Cardiac muscle cell (in vitro differentiated cells and primary cell): Measurements from ENCODE around the gene HSPB1. TPM values are rescaled to one million over a fixed set of nuclear protein-coding genes. Genes with fewer than 3 reads are reported as not detected.
A peak's percentile ranks its signal among the peaks of the same experiment; 100 is the strongest.

Experiments
- DNase-seq, 2 donors: peaks; one replicate each; pipeline versions ENCODE4 v3.0.0 to v3.0.0-alpha.2; 2010 to 2017; ENCODE audit warnings: low read depth in 1 of 2, low spot score in 1 of 2
- H3K27ac ChIP-seq: fragments of 200-600 bp; sonication (generic); 2 replicates; pipeline ENCODE4 v1.5.1; 2016
- H3K27me3 ChIP-seq: fragments of 200-600 bp; sonication (generic); 2 replicates; pipeline ENCODE4 v1.6.0; 2016; ENCODE audit warnings: control low read depth
- H3K36me3 ChIP-seq: fragments of 200-600 bp; sonication (generic); 2 replicates; pipeline ENCODE4 v1.5.1; 2016; ENCODE audit warnings: control low read depth
- H3K4me1 ChIP-seq: fragments of 200-600 bp; sonication (generic); 2 replicates; pipeline ENCODE4 v1.8.1; 2017; ENCODE audit warnings: low read depth, mild to moderate bottlenecking, mixed run types
- H3K4me3 ChIP-seq: fragments of 200-600 bp; sonication (generic); 2 replicates; pipeline ENCODE4 v1.5.1; 2016; ENCODE audit warnings: mild to moderate bottlenecking
- H3K9me3 ChIP-seq: fragments of 200-600 bp; sonication (generic); 2 replicates; pipeline ENCODE4 v1.5.1; 2017; ENCODE audit warnings: low read depth, mild to moderate bottlenecking, control low read depth
- polyA plus RNA-seq: library from polyadenylated mRNA; unstranded; fragments of >200 nt; fragmentation: Nextera tagmentation; extraction: Ambion mirVana; gene quantifications from 2 replicates; pipeline ENCODE4 v1.2.1, GENCODE V29; 2016
- total RNA-seq: library from RNA; depleted of rRNA; stranded (reverse); fragments of >200 nt; gene quantifications from 2 replicates; pipeline ENCODE4 v1.2.3, GENCODE V29; 2016
- TF ChIP-seq, protein P1 (sequence below): IDR thresholded peaks from 2 replicates; pipeline ENCODE4 v1.5.1; 2012; ENCODE audit warnings: low read depth, mild to moderate bottlenecking, low read length

Gene HSPB1
- total and polyA plus RNA-seq, 2 experiments from 2014 or later = 1,267 to 3,793 TPM

DNA sequence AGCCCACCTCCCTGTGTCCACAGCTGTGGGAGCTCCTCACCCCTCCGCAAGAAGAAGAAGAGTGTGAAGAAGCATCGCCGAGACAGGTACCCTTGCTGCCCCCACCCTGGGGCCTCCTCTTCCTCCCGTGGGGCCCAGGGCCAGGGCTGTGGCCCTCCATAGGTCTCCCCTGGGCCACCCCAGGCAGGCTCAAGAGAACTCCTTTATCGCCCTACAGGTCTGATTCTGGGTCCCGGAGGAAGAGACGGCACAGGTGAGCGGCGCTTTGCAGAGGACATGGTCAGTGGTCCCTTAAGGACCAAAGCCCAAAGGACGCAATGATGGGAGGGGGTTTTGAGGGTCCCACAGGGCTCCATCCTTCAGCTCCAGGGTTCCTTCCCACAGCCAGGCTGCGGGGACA, 41.1 kb upstream of the HSPB1 start:
- no peak for DNase-seq
- TF ChIP-seq, protein P1, sequence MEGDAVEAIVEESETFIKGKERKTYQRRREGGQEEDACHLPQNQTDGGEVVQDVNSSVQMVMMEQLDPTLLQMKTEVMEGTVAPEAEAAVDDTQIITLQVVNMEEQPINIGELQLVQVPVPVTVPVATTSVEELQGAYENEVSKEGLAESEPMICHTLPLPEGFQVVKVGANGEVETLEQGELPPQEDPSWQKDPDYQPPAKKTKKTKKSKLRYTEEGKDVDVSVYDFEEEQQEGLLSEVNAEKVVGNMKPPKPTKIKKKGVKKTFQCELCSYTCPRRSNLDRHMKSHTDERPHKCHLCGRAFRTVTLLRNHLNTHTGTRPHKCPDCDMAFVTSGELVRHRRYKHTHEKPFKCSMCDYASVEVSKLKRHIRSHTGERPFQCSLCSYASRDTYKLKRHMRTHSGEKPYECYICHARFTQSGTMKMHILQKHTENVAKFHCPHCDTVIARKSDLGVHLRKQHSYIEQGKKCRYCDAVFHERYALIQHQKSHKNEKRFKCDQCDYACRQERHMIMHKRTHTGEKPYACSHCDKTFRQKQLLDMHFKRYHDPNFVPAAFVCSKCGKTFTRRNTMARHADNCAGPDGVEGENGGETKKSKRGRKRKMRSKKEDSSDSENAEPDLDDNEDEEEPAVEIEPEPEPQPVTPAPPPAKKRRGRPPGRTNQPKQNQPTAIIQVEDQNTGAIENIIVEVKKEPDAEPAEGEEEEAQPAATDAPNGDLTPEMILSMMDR = no peak
- H3K36me3 ChIP-seq = no peaks in the 10 kb centered on the region
- H3K27ac ChIP-seq = no peak overlapping the region
- no peaks in the 10 kb centered on the region for H3K9me3 ChIP-seq
- H3K27me3 ChIP-seq = no peaks in the 10 kb centered on the region
- no peak overlapping the region for H3K4me3 ChIP-seq
- no peaks in the 10 kb centered on the region for H3K4me1 ChIP-seq

DNA sequence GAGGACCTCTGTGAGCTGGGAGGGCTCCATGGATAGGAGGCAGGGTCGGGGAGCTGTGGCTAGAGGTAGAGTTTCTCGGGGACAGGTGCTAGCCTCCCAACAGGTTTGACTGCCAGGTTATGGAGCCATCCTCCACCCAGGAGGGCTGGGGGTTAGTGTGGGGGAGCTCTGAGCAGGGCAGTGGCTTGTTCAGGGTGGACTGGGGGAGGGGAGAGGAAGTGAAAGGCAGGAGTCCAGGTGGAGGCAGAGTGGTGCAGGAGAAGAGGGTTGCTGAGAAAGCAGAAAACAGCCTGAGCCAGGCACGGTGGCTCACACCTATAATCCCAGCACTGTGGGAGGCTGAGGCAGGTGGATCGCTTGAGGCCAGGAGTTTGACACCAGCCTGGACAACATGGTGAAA, 40.5 kb upstream of the HSPB1 start:
- Histone ChIP-seq H3K4me1 (no peaks in the 10 kb centered on the region), H3K36me3 (no peaks in the 10 kb centered on the region), H3K4me3 (no peak overlapping the region), H3K27ac (no peak overlapping the region), H3K9me3 (no peaks in the 10 kb centered on the region), H3K27me3 (peaks cover 5% of the 10 kb centered on the region)
- no peak for DNase-seq
- TF ChIP-seq, protein P1 = no peak

DNA sequence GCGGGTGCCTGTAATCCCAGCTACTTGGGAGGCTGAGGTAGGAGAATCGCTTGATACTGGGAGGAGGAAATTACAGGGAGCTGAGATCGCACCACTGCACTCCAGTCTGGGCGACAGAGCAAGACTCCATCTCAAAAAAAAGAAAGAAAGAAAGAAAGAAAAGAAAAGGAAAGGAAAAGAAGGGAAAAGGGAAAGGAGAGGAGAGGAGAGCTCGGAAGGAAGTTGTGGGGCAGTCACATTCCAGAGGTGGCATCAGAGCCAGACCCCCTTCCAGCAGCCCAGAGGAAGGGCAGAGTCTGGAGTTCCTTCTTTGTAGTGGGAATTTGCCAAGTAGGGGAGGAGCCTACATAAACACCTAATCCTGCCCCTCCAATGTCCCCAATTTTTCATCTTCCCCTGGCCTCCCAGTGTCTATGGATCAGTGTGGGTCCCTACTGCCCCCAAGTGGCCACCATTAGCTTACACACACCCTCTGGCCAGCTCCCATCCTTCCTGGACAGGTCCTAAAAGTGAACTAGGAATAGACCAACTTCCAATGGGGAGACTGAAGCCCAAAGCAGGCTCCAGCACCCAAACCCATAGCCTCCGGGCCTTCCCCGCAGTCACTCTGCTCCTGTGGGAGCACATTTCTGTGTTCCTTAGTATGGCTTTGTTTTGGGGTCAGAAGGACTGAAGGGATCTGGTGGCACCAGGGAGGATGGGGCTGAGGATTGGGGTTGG, 39.6 kb upstream of the HSPB1 start:
- peak; percentile 80 for DNase-seq
- TF ChIP-seq, protein P1 = peak; percentile 91
- H3K9me3 ChIP-seq = no peaks in the 10 kb centered on the region
- no peaks in the 10 kb centered on the region for H3K4me1 ChIP-seq
- H3K27me3 ChIP-seq = peaks cover 14% of the 10 kb centered on the region
- no peak overlapping the region for H3K4me3 ChIP-seq
- no peaks in the 10 kb centered on the region for H3K36me3 ChIP-seq
- H3K27ac ChIP-seq = no peak overlapping the region

DNA sequence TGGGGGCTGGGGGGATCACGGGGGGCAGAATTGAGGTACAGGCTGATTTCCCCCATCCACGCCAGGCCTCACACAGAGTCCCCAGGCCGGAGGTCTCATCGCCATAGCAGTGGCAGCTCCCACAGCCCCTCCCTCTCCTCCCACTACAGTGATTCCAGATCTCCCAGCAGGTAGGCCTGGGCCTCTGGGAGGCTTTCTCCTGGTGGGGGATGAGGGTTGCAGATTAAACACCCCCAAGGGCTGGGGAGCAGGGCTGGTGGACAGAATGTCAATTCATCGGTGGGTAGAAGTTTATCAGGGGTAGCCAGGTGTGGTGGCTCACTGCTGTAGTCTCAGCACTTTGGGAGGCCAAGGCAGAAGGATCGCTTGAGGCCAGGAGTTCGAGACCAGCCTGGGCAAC, 37.2 kb upstream of the HSPB1 start:
- no peak for DNase-seq
- no peaks in the 10 kb centered on the region for H3K36me3 ChIP-seq
- no peak overlapping the region for H3K27ac ChIP-seq
- peaks cover 37% of the 10 kb centered on the region for H3K27me3 ChIP-seq
- H3K4me1 ChIP-seq = no peaks in the 10 kb centered on the region
- TF ChIP-seq, protein P1 = no peak
- H3K9me3 ChIP-seq = no peaks in the 10 kb centered on the region
- no peak overlapping the region for H3K4me3 ChIP-seq

DNA sequence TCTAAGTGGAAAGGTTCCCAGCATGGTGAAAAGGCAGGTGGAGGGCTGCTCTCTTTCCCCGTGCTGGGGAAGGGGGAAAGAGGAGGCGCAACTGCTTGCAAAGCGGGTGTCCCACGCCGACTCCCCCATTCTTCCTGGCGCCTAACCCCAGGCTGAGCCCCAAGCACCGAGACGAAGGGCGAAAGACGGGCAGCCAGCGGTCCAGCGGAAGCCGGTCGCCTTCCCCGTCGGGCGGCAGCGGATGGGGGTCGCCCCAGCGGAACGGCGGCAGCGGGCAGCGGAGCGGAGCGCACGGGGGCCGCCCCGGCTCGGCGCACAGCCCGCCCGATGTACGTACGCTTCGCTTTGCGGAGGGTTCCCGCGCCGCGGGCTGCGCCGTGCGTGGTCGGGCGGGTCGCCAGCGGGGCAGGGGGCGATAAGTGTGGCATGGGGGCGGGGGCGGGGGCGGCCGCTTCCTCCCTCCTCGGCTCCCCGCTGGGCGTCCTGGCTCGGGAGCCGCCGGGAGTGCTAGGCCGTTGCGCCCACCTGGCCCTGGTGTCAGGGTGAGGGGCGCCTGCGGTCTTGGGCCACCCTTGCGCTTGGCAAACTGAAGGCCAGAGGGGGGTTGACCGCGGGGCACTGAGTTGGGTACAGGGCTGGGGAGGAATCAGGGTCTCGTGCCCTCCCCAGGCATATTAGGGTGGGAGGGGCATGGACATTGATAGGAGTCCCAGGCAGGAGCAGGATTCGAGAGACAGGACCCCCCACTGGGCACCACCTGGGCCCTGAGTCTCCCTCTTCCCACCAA, 35.2 kb upstream of the HSPB1 start:
- no peaks in the 10 kb centered on the region for H3K36me3 ChIP-seq
- no peak overlapping the region for H3K27ac ChIP-seq
- H3K27me3 ChIP-seq = peaks cover 41% of the 10 kb centered on the region
- TF ChIP-seq, protein P1 = no peak
- H3K9me3 ChIP-seq = no peaks in the 10 kb centered on the region
- peak overlapping the region; percentile 12 for H3K4me3 ChIP-seq
- no peaks in the 10 kb centered on the region for H3K4me1 ChIP-seq
- DNase-seq = peak in 1 of 2 donors; percentile 45
